ENCODE results near the gene PTPRM. TPM values are rescaled to one million over a fixed set of nuclear protein-coding genes. Genes with fewer than 3 reads are reported as not detected.

Gene PTPRM
- total and polyA plus RNA-seq, 2 of the 4 experiments (the other 2 are of a cell fraction): 28.3 to 51.2 TPM

DNA sequence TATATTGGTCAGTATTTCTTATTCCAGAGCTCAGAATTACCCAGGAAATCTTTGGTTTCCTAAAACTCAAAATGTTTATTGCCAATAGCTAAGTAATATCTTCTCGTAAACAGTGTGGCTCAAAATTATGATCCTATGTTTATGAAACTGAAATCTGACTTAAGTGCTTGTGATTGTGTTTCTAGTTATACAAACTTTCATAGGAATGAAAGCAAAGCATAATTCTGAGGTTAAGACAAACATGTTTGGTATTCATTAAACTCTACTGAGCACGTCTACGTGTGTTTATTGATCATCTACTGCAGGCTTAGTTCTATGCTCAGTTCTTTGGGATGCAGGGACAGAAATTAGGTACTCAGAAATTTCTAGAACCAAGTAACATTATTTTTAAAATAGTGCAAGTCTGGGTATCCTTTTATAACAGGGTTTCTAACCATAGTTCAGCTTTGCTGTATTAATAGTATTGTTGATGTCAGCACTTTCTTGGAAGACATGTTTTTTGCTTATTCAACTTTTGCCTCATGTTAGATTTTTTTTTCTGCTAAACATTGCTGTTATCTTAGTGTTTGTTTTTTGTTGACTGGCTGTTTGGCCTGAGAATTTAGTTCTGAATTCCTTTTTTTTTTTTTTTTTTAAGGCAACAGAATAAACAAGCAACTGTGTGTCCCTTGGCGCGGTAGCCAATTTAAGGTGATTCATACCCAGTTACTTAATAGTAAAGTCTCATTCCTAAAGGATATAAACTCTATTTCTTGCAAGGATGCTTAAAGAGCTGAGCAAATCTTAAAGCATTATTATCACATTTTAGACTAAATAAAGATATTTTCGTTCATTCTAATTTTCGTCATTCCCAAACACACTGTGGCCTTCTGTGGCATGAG is 31.3 kb downstream of the PTPRM start:
- no peak overlapping the region for H3K4ac ChIP-seq (ENCODE audit: low read depth, low read length)
- H4K8ac ChIP-seq (ENCODE audit: low read depth in 2 of 2, low read length in 2 of 2): no peak overlapping the region
- H4K91ac ChIP-seq (ENCODE audit: insufficient read depth, low read depth, low read length): no peak overlapping the region
- H3K4me2 ChIP-seq (ENCODE audit: low read depth, low read length): peak overlapping the region; percentile 33; the same call in 1 of the 2 replicates
- H3K4me3 ChIP-seq (ENCODE audit: insufficient read depth, low read depth, low read length): no peak overlapping the region
- H3K9me1 ChIP-seq (ENCODE audit: insufficient read depth, low read length): peaks cover 17% of the 10 kb centered on the region; the same call in 1 of the 2 replicates
- no peak overlapping the region for H3K23ac ChIP-seq (ENCODE audit: low read depth, low read length)
- no peak overlapping the region for H2AFZ ChIP-seq (replicated peaks; ENCODE audit: low read length, poor library complexity)
- no peak overlapping the region for H3K9ac ChIP-seq (ENCODE audit: low read depth, low read length)
- H3K9me3 ChIP-seq (ENCODE audit: control insufficient read depth, insufficient read depth, low read length): no peaks in the 10 kb centered on the region
- H2AK9ac ChIP-seq (replicated peaks; ENCODE audit: low read depth, low read length, poor library complexity): no peak overlapping the region
- DNase-seq: peak; percentile 66
- intact Hi-C loops (cut with micrococcal nuclease): loop anchor here (2.0 kb wide), 1 partner anchor 30 kb away; no protein-coding TSS in a partner anchor
- no peaks in the 10 kb centered on the region for H3K36me3 ChIP-seq (ENCODE audit: control insufficient read depth, insufficient read depth, low read length)
- CTCF ChIA-PET: interaction anchor here (0.6 to 1.2 kb wide), 2 partner anchors 14 to 140 kb away, joined by 3 to 4 read pairs; no protein-coding TSS in a partner anchor
- BruUV-seq (replicated peaks): no TSS peak
- dilution Hi-C loops (cut with HindIII; ENCODE audit: low sequenced_read_pairs, unreplicated experiment): no loop called here
- peak; percentile 65 for ATAC-seq (ENCODE audit: low read depth)
- no peak overlapping the region for H2BK20ac ChIP-seq (ENCODE audit: low read depth, low read length)
- no peaks in the 10 kb centered on the region for H3K27me3 ChIP-seq (ENCODE audit: control insufficient read depth, insufficient read depth, low read length)
- H3K4me1 ChIP-seq (ENCODE audit: control insufficient read depth, insufficient read depth, low read length): peaks cover 20% of the 10 kb centered on the region
- WGBS, 2 experiments (ENCODE audit: extremely low coverage in 2 of 2, insufficient read length in 1 of 2): no CpG with 5 or more reads among the region's 7 CpGs
- no peak overlapping the region for H3K14ac ChIP-seq (replicated peaks; ENCODE audit: low read depth, low read length)
- no peak overlapping the region for H2AK5ac ChIP-seq (ENCODE audit: low read depth, low read length)
- no peak overlapping the region for H3K18ac ChIP-seq (ENCODE audit: low read depth, low read length)
- TF ChIP-seq BHLHE40 (IDR thresholded peaks at IDR 0.05; ENCODE audit: low read depth, low read length): no peak
- TF ChIP-seq RFX5 (IDR thresholded peaks at IDR 0.05; ENCODE audit: low read depth, low read length): no peak
- no peak for TF ChIP-seq RAD21 (IDR thresholded peaks at IDR 0.05; ENCODE audit: low read length)
- peak; percentile 99 for TF ChIP-seq MAFK (IDR thresholded peaks at IDR 0.05; ENCODE audit: low read depth, low read length)
- peak; percentile 9; the same call in 1 of the 2 replicates for TF ChIP-seq FOS (IDR thresholded peaks at IDR 0.05; ENCODE audit: low read depth, low read length)
- peaks cover 28% of the 10 kb centered on the region for H4K20me1 ChIP-seq (ENCODE audit: insufficient read depth, low read length)
- H2BK15ac ChIP-seq (ENCODE audit: low read depth, low read length): no peak overlapping the region
- no peak overlapping the region for H4K5ac ChIP-seq (ENCODE audit: low read depth, low read length)
- in situ Hi-C loops (cut with MboI; ENCODE audit: low sequenced_read_pairs): loop anchor here (25.0 kb wide), 1 partner anchor 314 kb away; no protein-coding TSS in a partner anchor
- no peak overlapping the region for H3K56ac ChIP-seq (ENCODE audit: extremely low read depth, insufficient read depth, low read length)
- H2BK5ac ChIP-seq (ENCODE audit: low read depth, low read length, poor library complexity, severe bottlenecking): peak overlapping the region; percentile 18
- POLR2A ChIA-PET (ENCODE audit: unreplicated experiment): no interaction called here
- peaks cover 38 to 57% of the 10 kb centered on the region in 2 experiments for H3K79me1 ChIP-seq (ENCODE audit: low read depth in 1 of 2, low read length in 2 of 2)
- H2BK120ac ChIP-seq (ENCODE audit: low read depth, low read length): no peak overlapping the region
- H3K27ac ChIP-seq (ENCODE audit: insufficient read depth, low read length): no peak overlapping the region
